Hepatocyte (in vitro differentiated cells): ENCODE measurements around the gene PRDM1.

Source experiments
- EZH2 ChIP-seq: fragments of 200-600 bp; sonication (generic); IDR thresholded peaks from 2 replicates; pipeline ENCODE4 v1.6.1; 2016; ENCODE audit warnings: antibody characterized with exemption, mild to moderate bottlenecking, borderline replicate concordance
- EZH2phosphoT487 ChIP-seq: fragments of 200-600 bp; sonication (generic); IDR thresholded peaks from one replicate; pipeline ENCODE4 v1.6.1; 2018; ENCODE audit warnings: antibody characterized with exemption, mild to moderate bottlenecking, low read depth, moderate library complexity; ENCODE audit not compliant: unreplicated experiment, severe bottlenecking
- TF ChIP-seq, protein P1 (sequence below): fragments of 200-600 bp; sonication (generic); IDR thresholded peaks from 2 replicates; pipeline ENCODE4 v1.5.1; 2016; ENCODE audit warnings: antibody characterized with exemption, mild to moderate bottlenecking; ENCODE audit not compliant: poor library complexity

DNA sequence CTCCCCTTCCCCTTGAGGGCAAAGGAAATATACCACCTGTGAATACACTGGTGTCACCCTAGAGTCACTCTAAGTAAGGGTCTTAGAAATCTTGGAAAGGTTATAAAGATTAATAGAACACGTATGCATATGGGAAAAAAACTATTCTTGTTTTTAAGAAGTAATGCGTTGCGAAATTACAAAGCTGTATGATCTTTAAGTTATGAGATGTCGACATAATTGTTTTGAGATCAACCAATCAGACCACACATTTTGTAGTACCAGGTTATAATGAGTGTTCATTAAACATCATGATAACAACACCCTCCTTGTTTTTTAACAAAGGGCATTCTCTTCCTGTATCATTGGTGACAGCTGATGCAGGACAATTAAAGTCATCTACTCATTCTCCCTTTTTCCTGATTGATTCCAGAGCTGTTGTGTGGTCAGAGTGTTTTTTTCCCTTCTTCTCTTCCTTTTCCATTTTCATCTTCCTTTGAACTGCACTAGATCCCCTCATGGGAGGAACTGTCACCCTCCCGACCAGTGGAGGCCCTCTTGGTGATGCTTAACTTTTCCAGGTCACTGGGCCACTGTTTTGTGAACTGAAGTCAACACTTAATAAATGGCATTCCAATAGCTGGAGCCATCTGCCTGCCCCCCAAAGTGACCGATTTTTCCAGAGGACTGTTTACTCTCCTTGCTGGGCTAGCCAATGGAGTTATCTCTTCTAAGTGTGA lies 37.0 kb downstream of the PRDM1 start:
- TF ChIP-seq EZH2 (no peak), EZH2phosphoT487 (no peak)
- TF ChIP-seq, protein P1, sequence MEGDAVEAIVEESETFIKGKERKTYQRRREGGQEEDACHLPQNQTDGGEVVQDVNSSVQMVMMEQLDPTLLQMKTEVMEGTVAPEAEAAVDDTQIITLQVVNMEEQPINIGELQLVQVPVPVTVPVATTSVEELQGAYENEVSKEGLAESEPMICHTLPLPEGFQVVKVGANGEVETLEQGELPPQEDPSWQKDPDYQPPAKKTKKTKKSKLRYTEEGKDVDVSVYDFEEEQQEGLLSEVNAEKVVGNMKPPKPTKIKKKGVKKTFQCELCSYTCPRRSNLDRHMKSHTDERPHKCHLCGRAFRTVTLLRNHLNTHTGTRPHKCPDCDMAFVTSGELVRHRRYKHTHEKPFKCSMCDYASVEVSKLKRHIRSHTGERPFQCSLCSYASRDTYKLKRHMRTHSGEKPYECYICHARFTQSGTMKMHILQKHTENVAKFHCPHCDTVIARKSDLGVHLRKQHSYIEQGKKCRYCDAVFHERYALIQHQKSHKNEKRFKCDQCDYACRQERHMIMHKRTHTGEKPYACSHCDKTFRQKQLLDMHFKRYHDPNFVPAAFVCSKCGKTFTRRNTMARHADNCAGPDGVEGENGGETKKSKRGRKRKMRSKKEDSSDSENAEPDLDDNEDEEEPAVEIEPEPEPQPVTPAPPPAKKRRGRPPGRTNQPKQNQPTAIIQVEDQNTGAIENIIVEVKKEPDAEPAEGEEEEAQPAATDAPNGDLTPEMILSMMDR: no peak
